CD14-positive monocyte (primary cell): ENCODE results near the gene RYR3. TPM values are rescaled to one million over a fixed set of nuclear protein-coding genes. Genes with fewer than 3 reads are reported as not detected.

Source experiments
- DNase-seq, 3 donors: peaks; one replicate each; pipeline ENCODE4 v3.0.0-alpha.2; 2011 to 2022
- H2AFZ ChIP-seq: 2 replicates; pipeline ENCODE4 v1.6.0; 2012; ENCODE audit warnings: mild to moderate bottlenecking, low read depth, low read length, inconsistent platforms; ENCODE audit not compliant: insufficient read depth, poor library complexity, severe bottlenecking
- H3K27ac ChIP-seq, 2 donors: 1 replicate in 1 of 2; 2 replicates in 1 of 2; pipeline ENCODE4 v1.5.1; 2012 to 2013; ENCODE audit warnings: low read length in 2 of 2, control low read depth in 1 of 2, inconsistent platforms in 1 of 2, low read depth in 1 of 2, mild to moderate bottlenecking in 1 of 2
- H3K27me3 ChIP-seq, 2 donors: one replicate each; pipeline versions ENCODE4 v1.6.0 to v1.6.1; 2011 to 2013; ENCODE audit warnings: low read length in 2 of 2; ENCODE audit not compliant: control insufficient read depth in 2 of 2, insufficient read depth in 2 of 2
- H3K36me3 ChIP-seq, 2 donors: replicated peaks in 1 of 2; 1 replicate in 1 of 2; 2 replicates in 1 of 2; pipeline versions ENCODE4 v1.5.1 to v1.6.1; 2012 to 2013; ENCODE audit warnings: low read length in 2 of 2, control low read depth in 1 of 2, inconsistent platforms in 1 of 2, mild to moderate bottlenecking in 1 of 2; ENCODE audit not compliant: insufficient read depth in 2 of 2, control insufficient read depth in 1 of 2
- H3K4me1 ChIP-seq, 2 donors: 1 replicate in 1 of 2; 2 replicates in 1 of 2; pipeline versions ENCODE4 v1.5.1 to v1.6.1; 2012 to 2013; ENCODE audit warnings: low read length in 2 of 2, control low read depth in 1 of 2, inconsistent platforms in 1 of 2, mild to moderate bottlenecking in 1 of 2, moderate library complexity in 1 of 2; ENCODE audit not compliant: insufficient read depth in 2 of 2, control insufficient read depth in 1 of 2
- H3K4me2 ChIP-seq: replicated peaks from 2 replicates; pipeline ENCODE3; 2012; ENCODE audit warnings: low read length, moderate library complexity, mild to moderate bottlenecking; ENCODE audit not compliant: poor library complexity, severe bottlenecking; ENCODE audit errors: extremely low read depth
- H3K4me3 ChIP-seq, 3 experiments: fragments of 200-600 bp in 1 of 3; sonication (generic) in 1 of 3; replicated peaks in 1 of 3; 1 replicate in 2 of 3; 2 replicates in 1 of 3; pipeline ENCODE4 v1.5.1; 2011 to 2013; ENCODE audit warnings: low read length in 3 of 3, mild to moderate bottlenecking in 3 of 3, control low read depth in 2 of 3, low read depth in 2 of 3, inconsistent platforms in 1 of 3, moderate library complexity in 1 of 3
- H3K79me2 ChIP-seq: 2 replicates; pipeline ENCODE4 v1.6.0; 2012; ENCODE audit warnings: mild to moderate bottlenecking, control low read depth, inconsistent platforms, low read length, moderate library complexity; ENCODE audit not compliant: insufficient read depth
- H3K9ac ChIP-seq: 2 replicates; pipeline ENCODE4 v1.6.0; 2017; ENCODE audit warnings: low read length, mild to moderate bottlenecking; ENCODE audit not compliant: insufficient read depth, poor library complexity, severe bottlenecking
- H3K9me3 ChIP-seq, 2 donors: replicated peaks in 1 of 2; 1 replicate in 1 of 2; 2 replicates in 1 of 2; pipeline versions ENCODE4 v1.5.1 to v1.6.1; 2012 to 2013; ENCODE audit warnings: low read length in 2 of 2, control low read depth in 1 of 2; ENCODE audit not compliant: control insufficient read depth in 1 of 2, insufficient read depth in 1 of 2
- H4K20me1 ChIP-seq: 2 replicates; pipeline ENCODE4 v1.6.0; 2012; ENCODE audit warnings: mild to moderate bottlenecking, low read length, control low read depth, moderate library complexity; ENCODE audit not compliant: insufficient read depth
- H3K27ac Mint-ChIP-seq, 7 donors: one replicate each; pipeline ENCODE4 v1.8.0; 2020; ENCODE audit warnings: mild to moderate bottlenecking in 7 of 7, mixed read lengths in 7 of 7, moderate library complexity in 6 of 7, inconsistent platforms in 2 of 7
- H3K27me3 Mint-ChIP-seq, 3 donors: one replicate each; pipeline ENCODE4 v1.8.0; 2021 to 2022; ENCODE audit warnings: low read depth in 3 of 3, mild to moderate bottlenecking in 3 of 3, mixed read lengths in 3 of 3, moderate library complexity in 3 of 3, inconsistent platforms in 1 of 3
- H3K36me3 Mint-ChIP-seq, 2 donors: one replicate each; pipeline ENCODE4 v1.8.0; 2020; ENCODE audit warnings: mixed read lengths in 2 of 2, inconsistent platforms in 1 of 2, mild to moderate bottlenecking in 1 of 2
- H3K4me1 Mint-ChIP-seq: one replicate; pipeline ENCODE4 v1.8.0; 2020; ENCODE audit warnings: mild to moderate bottlenecking, mixed read lengths
- H3K4me3 Mint-ChIP-seq, 2 donors: one replicate each; pipeline ENCODE4 v1.8.0; 2020; ENCODE audit warnings: mild to moderate bottlenecking in 2 of 2, mixed read lengths in 2 of 2, moderate library complexity in 1 of 2
- H3K9me3 Mint-ChIP-seq, 7 donors: one replicate each; pipeline ENCODE4 v1.8.0; 2020 to 2022; ENCODE audit warnings: mixed read lengths in 7 of 7, mild to moderate bottlenecking in 6 of 7, moderate library complexity in 6 of 7, inconsistent platforms in 2 of 7
- CTCF ChIP-seq: fragments of 200-600 bp; IDR thresholded peaks from one replicate; pipeline ENCODE4 v1.8.0; 2022; ENCODE audit warnings: antibody characterized with exemption, mild to moderate bottlenecking
- WGBS: methylation state at CpG from one replicate; pipeline ENCODE4 v1.1.5; 2013; ENCODE audit warnings: missing lambda C conversion rate; ENCODE audit not compliant: insufficient coverage; 5-methylcytosine and 5-hydroxymethylcytosine counted together
- intact Hi-C, 2 donors: fragments of 100-400 bp; cut with micrococcal nuclease; formaldehyde crosslinking; loops; one replicate each; pipeline versions ENCODE4 v1.15.0 to v1.15.1; 2023
- polyA plus RNA-seq, 3 donors: library from polyadenylated mRNA; depleted of rRNA in 1 of 3; unstranded in 2 of 3; stranded (reverse) in 1 of 3; fragments of 300-500 nt in 2 of 3; fragments of >200 nt in 1 of 3; fragmentation: Illumina TruSeq in 2 of 3; gene quantifications; 1 replicate in 2 of 3; 2 replicates in 1 of 3; pipeline ENCODE4 v1.2.3, GENCODE V29; 2012 to 2021

RYR3 gene
- polyA plus RNA-seq, 3 donors: not detected

GRCh38 chr15:33825453-33825852 lies 514.7 kb downstream of the RYR3 start:
- Mint-ChIP-seq H3K27ac (no peak overlapping the region), H3K36me3 (no peaks in the 10 kb centered on the region), H3K4me1 (no peaks in the 10 kb centered on the region), H3K9me3 (peaks cover 0 to 6% (median 3%) of the 10 kb centered on the region in 7 donors), H3K27me3 (peaks cover 2 to 4% (median 3%) of the 10 kb centered on the region in 3 donors), H3K4me3 (no peak overlapping the region)
- H3K9ac ChIP-seq: no peak overlapping the region
- peaks cover 0 to 4% of the 10 kb centered on the region in 2 donors for H3K9me3 ChIP-seq
- no peak overlapping the region for H3K4me2 ChIP-seq
- H3K79me2 ChIP-seq: no peaks in the 10 kb centered on the region
- WGBS: 100% methylated on average over 2 of the region's 8 CpGs
- no peaks in the 10 kb centered on the region for H3K4me1 ChIP-seq
- TF ChIP-seq CTCF: no peak
- DNase-seq: no peak
- H3K4me3 ChIP-seq: no peak overlapping the region
- intact Hi-C loops: no loop called here
- H3K27ac ChIP-seq: no peak overlapping the region
- no peak overlapping the region for H2AFZ ChIP-seq
- no peaks in the 10 kb centered on the region for H3K36me3 ChIP-seq
- no peaks in the 10 kb centered on the region for H4K20me1 ChIP-seq
- no peaks in the 10 kb centered on the region for H3K27me3 ChIP-seq

GRCh38 chr15:33826201-33826600 lies 515.4 kb downstream of the RYR3 start:
- Histone ChIP-seq H3K36me3 (no peaks in the 10 kb centered on the region), H3K9ac (no peak overlapping the region), H3K4me1 (no peaks in the 10 kb centered on the region), H3K27ac (no peak overlapping the region), H3K4me2 (no peak overlapping the region), H4K20me1 (no peaks in the 10 kb centered on the region), H3K9me3 (peaks cover 0 to 4% of the 10 kb centered on the region in 2 donors), H3K79me2 (no peaks in the 10 kb centered on the region), H3K4me3 (no peak overlapping the region), H2AFZ (no peak overlapping the region), H3K27me3 (no peaks in the 10 kb centered on the region)
- no peaks in the 10 kb centered on the region for H3K4me1 Mint-ChIP-seq
- intact Hi-C loops: no loop called here
- H3K36me3 Mint-ChIP-seq: no peaks in the 10 kb centered on the region
- no peak for DNase-seq
- WGBS: no CpG with 5 or more reads among the region's 4 CpGs
- TF ChIP-seq CTCF: no peak
- H3K27me3 Mint-ChIP-seq: peaks cover 2 to 4% (median 3%) of the 10 kb centered on the region in 3 donors
- no peak overlapping the region for H3K4me3 Mint-ChIP-seq
- H3K9me3 Mint-ChIP-seq: peaks cover 0 to 6% (median 4%) of the 10 kb centered on the region in 7 donors
- no peak overlapping the region for H3K27ac Mint-ChIP-seq
